Fibroblast of peridontal ligament (primary cell): Measurements from ENCODE around the gene EIF5B.

Experiments used
- DNase-seq: peaks from one replicate; pipeline ENCODE4 v3.0.0-alpha.2; 2010; ENCODE audit errors: extremely low read depth

Gene EIF5B

DNA sequence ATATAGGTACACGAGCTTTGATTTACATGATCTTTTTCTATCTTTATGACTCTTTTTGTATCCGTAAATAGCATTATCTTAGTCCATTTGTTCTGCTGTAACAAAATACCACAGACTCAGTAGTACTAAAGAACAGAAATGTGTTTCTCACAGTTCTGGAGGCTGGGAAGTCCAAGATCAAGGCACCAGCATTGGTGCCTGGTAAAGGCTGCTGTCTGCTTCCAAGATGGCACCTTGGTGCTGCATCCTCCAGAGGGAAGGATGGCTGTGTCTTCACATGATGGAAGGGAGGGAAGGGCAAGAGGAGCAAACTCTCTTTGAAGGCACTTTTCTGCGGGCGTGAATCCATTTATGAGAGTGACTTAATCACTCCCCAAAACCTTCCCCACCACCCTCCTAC is 36.0 kb downstream of the EIF5B start:
- DNase-seq = no peak

DNA sequence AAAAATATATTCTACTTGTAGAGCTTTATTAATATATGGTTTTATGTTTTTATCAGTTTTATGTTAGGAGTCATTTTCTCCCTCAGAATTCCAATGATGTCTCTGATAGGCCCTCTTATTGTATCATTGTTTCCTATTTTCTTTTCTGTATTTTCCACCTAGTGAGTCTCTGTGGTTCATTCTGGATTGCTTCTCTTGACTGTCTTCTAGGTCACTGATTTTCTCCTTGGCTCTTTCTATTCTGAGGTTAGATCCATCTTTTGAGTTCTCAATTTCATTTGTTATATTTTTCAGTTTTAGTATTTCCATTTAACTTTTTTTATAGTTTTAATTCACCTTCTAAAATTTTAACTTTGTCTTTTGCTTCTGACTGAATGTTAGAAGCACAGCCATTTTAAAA is 37.6 kb downstream of the EIF5B start:
- DNase-seq = no peak

DNA sequence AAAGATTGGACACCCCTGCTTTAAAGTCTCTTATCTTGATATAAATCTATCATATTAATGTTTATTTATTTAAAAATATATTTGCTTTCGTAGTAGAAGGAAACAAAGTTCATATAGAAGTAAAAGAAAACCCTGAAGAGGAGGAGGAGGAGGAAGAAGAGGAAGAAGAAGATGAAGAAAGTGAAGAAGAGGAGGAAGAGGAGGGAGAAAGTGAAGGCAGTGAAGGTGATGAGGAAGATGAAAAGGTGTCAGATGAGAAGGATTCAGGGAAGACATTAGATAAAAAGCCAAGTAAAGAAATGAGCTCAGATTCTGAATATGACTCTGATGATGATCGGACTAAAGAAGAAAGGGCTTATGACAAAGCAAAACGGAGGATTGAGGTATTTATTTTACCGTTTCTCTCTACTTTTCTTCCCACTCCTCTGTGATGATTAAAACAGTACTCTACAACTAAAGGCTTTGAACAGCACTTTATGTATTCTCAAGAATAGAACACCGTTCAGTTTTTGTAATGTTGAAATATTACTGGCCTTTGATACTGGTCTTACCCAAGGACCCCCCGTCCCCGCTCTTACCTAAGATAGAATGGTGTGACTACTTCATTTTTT is 39.2 kb downstream of the EIF5B start:
- DNase-seq = no peak

DNA sequence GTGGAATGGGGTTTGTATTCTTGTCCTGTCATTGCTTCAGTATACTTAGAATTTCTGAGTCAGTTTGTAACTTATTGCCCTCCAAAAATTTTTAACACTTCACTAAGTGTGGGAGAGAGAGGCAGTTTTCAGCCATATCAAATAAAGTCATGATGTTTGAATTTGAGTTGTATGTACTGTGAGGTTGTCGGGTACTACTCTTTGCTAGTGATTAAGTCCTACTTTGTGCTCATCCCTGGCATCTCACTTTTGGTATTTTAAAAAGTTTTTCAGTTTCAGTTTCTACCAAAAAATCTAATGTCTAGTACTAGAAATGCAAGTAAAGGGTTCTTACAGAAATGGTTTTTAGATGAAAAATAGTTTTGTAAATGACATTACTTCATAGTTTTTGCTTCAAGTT is 40.7 kb downstream of the EIF5B start:
- DNase-seq = no peak

DNA sequence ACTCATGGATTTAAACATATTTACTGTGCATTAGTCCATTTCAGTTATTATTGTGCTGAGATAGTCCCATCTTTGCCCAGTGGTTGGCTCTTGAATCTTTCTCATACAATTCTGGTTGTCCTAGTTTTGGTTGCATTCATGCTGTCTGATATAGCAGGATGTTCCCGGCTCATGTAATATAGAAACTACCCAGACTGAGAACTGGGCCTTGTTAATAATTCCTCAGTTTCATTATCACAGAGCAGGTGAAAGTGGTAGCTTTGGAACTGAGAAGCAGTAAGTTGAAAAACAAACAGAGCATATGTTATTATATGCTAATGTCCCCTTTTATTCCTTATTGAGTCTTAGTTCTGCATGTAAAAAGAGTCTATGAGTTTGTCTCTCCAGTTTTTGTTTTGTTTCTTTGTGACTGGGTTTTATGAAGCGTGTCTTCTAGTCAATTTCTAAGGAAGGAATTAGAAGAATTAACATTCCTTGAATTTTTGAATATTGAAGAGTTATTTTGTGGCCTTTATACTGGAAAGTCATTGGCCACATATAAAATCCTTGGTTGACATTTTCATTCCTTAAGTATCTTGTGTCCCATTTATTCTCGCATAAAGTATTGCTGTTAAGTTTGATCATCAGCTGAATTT is 43.3 kb downstream of the EIF5B start:
- no peak for DNase-seq

DNA sequence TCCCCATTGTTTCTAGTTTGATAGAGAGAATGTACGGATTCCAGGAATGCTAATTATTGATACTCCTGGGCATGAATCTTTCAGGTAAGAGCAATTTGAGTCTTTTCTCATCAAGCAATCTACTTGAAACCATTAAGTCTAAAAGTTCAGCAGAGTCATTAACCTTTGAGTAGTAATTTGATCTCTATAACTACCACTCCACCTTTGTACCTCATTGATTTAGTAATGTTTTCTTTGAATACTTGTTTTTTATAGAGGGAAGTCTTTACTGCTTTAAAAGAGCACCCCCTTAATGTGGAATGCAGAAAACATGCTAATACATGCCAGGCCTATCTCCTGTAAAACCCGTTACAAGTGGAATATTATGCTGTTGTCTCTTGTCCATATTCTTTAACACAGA is 45.0 kb downstream of the EIF5B start:
- no peak for DNase-seq

DNA sequence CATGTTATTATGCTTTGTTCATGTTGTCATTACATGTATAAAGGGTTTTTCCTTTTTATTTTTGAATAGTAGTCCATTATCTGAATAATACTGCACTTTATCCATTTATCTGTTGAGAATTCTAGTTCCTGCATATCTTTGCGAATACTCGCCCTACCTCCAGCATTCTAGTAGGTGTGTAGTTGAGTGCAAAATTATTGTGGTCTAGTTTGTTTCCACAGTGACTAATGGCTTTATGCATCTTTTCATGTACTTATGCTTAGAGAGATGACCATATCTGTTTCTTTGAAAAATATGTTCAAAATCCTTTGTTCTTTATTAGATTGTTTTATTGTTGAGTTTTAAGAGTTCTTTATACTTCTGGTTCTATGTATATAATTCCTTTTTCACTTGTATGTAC is 48.8 kb downstream of the EIF5B start:
- DNase-seq = no peak

DNA sequence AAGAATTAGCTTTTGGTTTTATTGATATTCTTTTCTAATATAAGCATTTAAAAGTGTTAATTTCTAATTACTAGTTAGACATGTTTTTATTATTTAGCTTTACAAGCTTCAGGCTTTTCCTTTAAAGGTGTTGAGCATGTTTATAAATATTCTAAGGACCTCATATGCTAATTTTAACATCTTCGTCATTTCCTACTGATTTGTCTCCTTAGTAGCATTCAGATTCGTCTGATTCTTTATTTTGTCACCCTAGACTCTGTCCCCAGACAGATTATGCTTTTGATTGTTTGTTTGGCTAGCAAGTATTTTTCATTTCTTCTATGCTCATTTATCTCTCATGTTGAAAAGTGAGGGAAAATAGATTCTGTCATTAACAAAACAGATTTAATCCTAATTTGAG is 51.7 kb downstream of the EIF5B start:
- no peak for DNase-seq

DNA sequence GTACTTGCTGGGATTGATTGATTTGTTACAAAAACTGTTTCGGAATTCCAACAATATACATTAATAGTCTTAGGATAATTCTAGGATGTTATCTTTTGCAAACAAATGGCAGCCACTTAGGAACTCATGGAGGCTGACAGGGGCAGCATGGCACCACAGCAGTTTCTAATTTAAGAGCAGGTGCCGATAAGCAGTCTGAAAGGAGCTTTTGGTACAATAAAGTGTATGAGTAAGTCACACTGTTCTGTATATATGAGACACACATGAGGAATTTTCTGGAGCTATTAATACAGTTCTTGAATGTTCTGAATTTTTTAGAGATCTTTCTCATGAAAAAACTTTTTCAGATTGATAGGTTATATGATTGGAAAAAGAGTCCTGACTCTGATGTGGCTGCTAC is 52.2 kb downstream of the EIF5B start:
- peak; percentile 49 for DNase-seq

DNA sequence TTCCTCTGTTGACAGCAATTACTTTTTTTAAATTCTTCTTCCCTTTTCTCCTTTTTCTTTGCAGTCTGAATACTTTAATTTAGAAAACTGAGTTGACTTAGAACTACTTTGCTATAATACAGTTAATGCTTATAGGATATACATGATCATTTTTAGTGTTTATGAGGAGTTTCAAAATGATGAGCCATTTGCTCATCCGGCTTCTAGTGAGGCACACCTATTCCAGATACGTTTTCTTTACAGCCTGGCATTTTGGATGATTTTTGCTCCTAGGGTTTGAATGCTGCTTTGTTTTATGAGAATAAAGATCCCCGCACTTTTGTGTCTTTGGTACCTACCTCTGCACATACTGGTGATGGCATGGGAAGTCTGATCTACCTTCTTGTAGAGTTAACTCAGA is 52.8 kb downstream of the EIF5B start:
- DNase-seq = no peak

DNA sequence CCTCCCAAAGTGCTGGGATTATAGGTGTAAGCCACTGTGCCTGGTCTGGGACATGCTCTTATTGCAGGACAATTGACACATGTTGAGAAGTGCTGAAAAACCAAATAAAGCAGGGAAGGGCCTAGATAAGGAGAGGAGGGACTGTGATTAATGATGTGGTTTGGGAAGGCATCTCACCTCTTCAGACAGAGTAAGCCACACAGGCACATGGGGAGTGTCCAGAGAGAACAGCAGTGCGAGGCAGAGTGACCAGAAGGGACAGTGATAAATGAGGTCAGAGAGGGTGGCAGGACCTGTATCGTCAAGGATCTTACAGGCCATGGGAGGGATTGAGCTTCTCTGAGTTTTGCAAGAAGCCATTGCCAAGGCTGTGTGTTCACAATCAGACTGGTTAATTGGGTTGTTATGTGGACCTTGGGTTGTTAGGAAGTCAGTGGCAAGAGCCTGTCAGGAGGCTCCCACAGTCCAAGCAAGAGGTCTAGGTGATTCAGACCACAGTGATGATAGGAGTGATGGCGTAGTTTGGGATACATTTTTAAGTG is 58.5 kb downstream of the EIF5B start:
- no peak for DNase-seq

DNA sequence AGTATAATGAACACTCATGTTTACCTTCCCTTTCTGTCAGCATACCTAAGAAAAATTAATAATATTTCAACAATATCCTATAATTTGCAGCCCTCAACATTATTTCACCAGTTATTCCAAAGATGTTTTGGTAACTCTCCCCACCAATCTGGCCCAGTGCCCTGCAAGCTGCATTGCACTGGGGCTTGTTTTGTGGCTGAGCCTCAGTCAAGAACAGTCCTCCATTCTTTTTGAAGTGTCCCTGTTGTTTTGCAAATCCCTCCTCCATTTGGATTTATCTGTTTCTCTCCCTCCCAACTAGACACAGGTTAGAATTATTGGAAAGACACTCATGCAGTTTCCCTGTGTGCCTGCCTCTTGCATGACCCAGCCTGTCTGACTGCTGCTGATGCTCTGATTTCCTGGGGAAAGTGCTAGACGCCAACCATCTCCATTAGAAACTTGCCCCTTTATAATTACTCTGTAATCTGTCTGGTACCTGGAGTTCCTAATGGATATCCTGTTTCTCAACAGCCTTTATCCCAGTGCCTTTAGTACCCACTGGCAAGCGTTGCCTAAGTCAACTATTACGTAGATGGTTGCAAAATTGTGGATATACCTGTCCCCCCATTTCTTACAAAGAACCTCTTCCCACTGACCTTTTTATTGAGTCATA is 60.2 kb downstream of the EIF5B start:
- DNase-seq = no peak

DNA sequence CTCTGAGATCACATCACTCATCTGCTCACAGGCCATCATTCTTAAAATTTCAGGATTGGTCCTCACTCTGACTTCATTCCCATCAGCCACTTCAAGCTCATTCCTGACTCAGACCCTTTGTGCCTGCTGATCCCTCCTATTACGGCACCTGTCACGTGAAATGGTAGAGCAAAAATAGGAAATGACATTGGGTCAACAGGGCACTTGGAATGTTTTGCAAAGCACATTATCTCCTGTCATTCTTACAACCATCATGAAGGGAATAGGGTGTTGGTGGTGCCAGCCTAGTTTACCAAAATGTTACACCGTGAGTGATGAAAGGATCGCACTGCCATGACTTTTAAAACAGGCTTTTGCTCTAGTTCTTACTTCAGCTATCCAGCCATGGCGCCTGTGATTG is 61.1 kb downstream of the EIF5B start:
- no peak for DNase-seq

DNA sequence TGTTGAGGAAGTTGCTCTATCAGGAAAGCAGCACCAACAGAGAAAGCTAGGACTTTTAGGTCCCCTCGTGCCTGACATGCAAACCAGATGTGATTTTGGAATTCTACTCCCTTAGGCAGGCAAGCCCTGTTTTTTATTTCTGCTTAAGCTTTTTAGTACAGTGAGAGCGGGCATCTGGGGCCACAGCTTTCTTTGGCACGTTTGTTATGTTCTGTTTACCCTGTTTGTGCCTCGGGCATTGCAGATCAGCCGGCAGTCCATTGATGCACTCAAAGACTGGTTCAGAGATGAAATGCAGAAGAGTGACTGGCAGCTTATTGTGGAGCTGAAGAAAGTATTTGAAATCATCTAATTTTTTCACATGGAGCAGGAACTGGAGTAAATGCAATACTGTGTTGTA is 61.9 kb downstream of the EIF5B start:
- DNase-seq = no peak

DNA sequence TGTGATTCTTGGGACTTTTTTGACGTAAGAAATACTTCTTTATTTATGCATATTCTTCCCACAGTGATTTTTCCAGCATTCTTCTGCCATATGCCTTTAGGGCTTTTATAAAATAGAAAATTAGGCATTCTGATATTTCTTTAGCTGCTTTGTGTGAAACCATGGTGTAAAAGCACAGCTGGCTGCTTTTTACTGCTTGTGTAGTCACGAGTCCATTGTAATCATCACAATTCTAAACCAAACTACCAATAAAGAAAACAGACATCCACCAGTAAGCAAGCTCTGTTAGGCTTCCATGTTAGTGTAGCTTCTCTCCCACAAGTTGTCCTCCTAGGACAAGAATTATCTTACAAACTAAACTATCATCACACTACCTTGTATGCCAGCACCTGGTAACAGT is 62.6 kb downstream of the EIF5B start:
- DNase-seq = no peak

DNA sequence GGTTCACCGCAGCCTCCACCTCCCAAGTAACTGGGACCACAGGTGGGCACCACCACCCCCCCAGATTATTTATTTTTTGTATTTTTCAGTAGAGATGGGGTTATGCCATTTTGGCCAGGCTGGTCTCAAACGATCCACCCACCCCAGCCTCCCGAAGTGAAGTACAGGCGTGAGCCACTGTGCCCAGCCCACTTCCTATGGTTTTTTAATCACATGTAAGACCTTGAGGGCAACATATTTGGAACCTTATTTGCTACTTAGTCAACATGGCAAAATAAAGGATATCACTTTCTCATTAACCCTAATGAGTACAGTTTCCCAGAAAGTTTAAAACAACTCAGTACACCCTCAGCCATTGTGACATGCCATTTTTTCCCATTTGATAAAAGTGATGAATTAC is 64.7 kb downstream of the EIF5B start:
- DNase-seq = no peak

DNA sequence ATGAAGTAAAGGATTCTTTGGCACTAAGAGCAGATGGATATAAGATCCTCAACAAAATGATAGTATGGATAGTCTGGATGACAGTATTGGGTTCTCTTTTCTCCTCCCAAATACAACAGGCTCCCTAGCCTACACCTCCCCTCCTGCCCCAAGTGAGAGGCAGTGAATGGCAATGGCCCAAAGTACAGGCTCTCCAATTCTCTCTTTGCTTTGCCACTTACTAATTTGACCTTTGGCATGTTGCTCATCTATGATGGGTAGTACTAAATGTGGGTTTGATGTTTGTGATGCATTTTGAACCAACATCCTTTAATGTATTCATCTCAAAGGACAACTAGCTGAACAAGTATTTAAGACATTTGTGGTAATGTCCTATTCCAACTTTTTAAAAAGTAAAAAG is 65.9 kb downstream of the EIF5B start:
- DNase-seq = peak; percentile 11

DNA sequence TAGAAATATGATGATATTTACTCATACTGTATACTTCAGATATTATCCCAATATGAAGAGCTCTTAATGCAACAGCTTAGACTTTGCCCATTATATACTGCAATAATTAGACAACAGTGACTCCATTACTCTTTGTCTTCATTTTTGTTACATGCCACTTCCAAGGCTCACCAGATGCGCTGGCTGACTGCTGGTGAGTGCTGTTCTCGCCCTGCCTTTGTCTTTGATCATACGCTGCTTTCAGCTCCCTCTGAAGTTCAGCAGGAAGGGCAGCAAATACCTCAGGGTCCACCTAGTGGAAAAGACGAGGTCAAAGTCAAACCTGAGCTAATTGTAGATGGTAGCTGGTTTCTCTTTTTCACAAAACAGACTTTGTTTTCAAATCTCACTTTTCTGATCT is 66.3 kb downstream of the EIF5B start:
- no peak for DNase-seq

DNA sequence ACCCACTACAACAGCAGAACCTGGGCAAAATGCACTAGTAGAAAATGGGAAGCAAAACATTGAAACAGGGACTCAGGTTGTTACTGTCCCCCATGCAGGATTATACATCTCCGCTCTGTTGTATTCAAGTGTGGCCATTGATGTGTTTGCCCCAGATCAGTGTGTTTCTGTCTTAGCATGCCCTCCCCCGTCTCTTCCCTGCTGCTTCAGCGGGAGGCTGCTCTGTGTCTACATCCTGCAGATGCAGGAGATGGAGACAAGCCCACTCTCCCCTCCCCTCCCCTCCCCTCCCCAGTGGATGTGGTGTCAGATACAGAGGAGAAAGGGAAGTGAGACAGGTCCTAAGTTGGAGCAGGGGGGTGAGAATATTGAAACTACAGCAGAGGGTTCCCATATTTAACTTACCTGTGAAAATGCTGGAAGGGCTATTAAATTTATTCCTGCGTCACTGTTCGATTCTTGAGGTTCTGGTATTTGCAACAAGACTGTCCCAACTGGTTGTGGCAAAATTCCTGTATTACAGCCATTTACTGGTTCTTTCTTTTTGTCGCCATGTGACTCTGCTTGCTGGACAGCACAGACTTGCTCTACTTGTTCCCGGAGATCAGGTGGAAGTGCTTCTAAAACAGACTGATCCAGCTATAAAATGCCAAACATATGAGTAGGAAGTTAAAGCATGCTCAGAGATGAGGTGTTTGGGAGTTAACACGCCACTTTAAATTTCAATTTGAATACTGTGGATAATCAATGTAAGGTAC is 67.0 kb downstream of the EIF5B start:
- DNase-seq = no peak

DNA sequence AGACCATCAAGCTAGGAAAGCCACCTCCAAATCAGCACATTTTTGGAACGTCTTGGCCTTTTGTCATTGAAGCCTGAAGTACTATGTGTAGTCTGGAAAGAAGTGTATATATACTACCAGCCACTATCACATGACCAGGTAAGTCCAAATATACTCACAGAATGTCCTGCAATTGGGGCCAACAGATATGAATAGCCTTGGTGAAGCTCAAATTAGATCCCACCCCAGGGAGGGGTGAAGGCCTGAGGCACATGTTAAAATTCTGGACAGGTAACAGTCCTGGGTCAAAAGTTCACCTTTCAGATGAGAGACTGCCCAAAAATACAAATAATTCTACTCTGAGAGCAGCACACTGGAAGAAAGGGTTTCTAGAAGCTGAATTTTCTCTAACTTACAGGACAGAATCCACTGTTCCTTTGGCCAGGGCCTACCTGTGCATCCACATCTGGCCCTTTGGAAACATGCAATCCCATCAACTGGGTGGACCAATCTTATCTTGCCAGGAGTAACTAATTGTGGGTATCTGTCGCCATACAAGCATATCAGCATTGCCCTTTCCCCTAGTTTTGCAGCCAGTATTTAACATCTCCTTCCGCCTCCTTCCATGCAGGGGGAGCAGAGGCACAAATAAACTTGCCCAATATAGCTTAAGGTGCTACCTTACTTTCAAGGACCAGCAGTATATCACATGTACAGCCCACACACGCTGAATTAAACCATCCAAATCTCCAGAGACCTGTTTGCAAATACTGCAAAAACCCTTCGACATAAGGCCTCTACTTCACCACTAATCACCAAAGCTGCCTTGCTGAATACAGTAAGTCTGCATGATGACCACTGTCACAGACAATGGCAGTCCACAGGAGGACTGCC is 67.8 kb downstream of the EIF5B start:
- DNase-seq = no peak

DNA sequence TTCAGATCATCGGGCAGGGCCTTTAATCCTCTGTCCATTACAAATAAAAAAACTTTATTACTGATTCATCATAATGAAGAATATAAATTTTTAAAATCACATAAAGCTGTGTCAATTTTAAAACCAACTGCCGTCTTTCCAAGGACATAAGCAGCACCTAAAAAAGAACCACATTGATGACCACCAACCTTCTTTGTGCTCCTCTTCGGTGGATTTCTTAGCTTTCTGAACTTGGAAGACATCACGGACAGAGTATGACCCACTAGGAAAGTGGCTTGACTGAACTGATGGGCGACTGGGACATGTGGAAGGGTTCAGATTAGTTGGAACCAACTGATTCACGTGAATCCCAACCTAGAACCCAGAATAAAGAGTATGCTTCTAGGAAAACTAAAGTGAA is 68.9 kb downstream of the EIF5B start:
- no peak for DNase-seq

DNA sequence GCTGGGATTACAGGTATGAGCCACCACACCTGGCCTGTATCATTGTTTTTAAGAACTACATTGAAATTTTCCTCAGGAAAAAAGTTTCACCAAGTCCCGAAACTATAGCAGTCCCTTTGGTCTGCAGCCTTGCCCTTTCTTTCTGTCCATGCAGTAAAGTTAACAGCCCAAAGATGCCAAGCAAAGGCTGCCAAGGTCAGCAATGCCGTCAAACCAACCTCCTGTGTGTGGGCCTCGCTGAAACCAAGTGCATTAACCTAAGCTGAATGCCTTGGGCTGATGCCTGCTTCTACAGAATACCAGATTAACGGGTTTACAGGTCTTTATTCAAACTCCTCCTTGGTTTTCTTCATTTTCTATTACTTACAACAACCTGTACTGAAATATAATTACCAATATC is 73.1 kb downstream of the EIF5B start:
- DNase-seq = no peak
